Measurements from ENCODE around the gene TMEM238L.

The TMEM238L gene

GRCh38 chr17:10836966-10837590 lies 33.2 kb upstream of the TMEM238L start:
- no peaks in the 10 kb centered on the region for H3K36me3 ChIP-seq (replicated peaks; ENCODE audit: low read depth, low read length)
- no peaks in the 10 kb centered on the region for H3K27me3 ChIP-seq (ENCODE audit: low read depth, low read length)
- H3K4me1 ChIP-seq (ENCODE audit: low read length), result no peaks in the 10 kb centered on the region
- H2AFZ ChIP-seq (ENCODE audit: low read depth, low read length), result no peak overlapping the region
- no peaks in the 10 kb centered on the region for H3K79me2 ChIP-seq (ENCODE audit: low read length)
- TF ChIP-seq EZH2phosphoT487 (IDR thresholded peaks at IDR 0.05; ENCODE audit: low read depth) (no peak), CTCF (IDR thresholded peaks at IDR 0.05; ENCODE audit: low read depth, low read length) (no peak)
- H3K27ac ChIP-seq (ENCODE audit: low read length), result no peak overlapping the region
- H3K9me3 ChIP-seq (ENCODE audit: insufficient read depth, low read length), result no peaks in the 10 kb centered on the region
- H4K20me1 ChIP-seq (ENCODE audit: insufficient read depth, low read length), result no peaks in the 10 kb centered on the region
- no peak overlapping the region for H3K4me2 ChIP-seq (ENCODE audit: low read length)
- no peak overlapping the region for H3K4me3 ChIP-seq (ENCODE audit: low read length)
- no peak overlapping the region for H3K9ac ChIP-seq (ENCODE audit: low read length)

GRCh38 chr17:10836145-10836544 lies 32.2 kb upstream of the TMEM238L start:
- Histone ChIP-seq H3K4me2 (ENCODE audit: low read length) (no peak overlapping the region), H3K27me3 (ENCODE audit: low read depth, low read length) (no peaks in the 10 kb centered on the region), H3K79me2 (ENCODE audit: low read length) (no peaks in the 10 kb centered on the region), H3K36me3 (replicated peaks; ENCODE audit: low read depth, low read length) (no peaks in the 10 kb centered on the region), H3K9me3 (ENCODE audit: insufficient read depth, low read length) (no peaks in the 10 kb centered on the region), H3K9ac (ENCODE audit: low read length) (no peak overlapping the region), H4K20me1 (ENCODE audit: insufficient read depth, low read length) (no peaks in the 10 kb centered on the region), H2AFZ (ENCODE audit: low read depth, low read length) (no peak overlapping the region), H3K27ac (ENCODE audit: low read length) (no peak overlapping the region), H3K4me3 (ENCODE audit: low read length) (no peak overlapping the region), H3K4me1 (ENCODE audit: low read length) (no peaks in the 10 kb centered on the region)
- TF ChIP-seq CTCF (IDR thresholded peaks at IDR 0.05; ENCODE audit: low read depth, low read length), result no peak
- no peak for TF ChIP-seq EZH2phosphoT487 (IDR thresholded peaks at IDR 0.05; ENCODE audit: low read depth)

GRCh38 chr17:10831696-10832095 lies 27.8 kb upstream of the TMEM238L start:
- H3K79me2 ChIP-seq (ENCODE audit: low read length), result no peaks in the 10 kb centered on the region
- no peak overlapping the region for H3K27ac ChIP-seq (ENCODE audit: low read length)
- H3K9me3 ChIP-seq (ENCODE audit: insufficient read depth, low read length), result no peaks in the 10 kb centered on the region
- H3K27me3 ChIP-seq (ENCODE audit: low read depth, low read length), result no peaks in the 10 kb centered on the region
- TF ChIP-seq EZH2phosphoT487 (IDR thresholded peaks at IDR 0.05; ENCODE audit: low read depth) (no peak), CTCF (IDR thresholded peaks at IDR 0.05; ENCODE audit: low read depth, low read length) (no peak)
- H3K4me1 ChIP-seq (ENCODE audit: low read length), result no peaks in the 10 kb centered on the region
- H2AFZ ChIP-seq (ENCODE audit: low read depth, low read length), result no peak overlapping the region
- no peak overlapping the region for H3K9ac ChIP-seq (ENCODE audit: low read length)
- no peaks in the 10 kb centered on the region for H3K36me3 ChIP-seq (replicated peaks; ENCODE audit: low read depth, low read length)
- H4K20me1 ChIP-seq (ENCODE audit: insufficient read depth, low read length), result no peaks in the 10 kb centered on the region
- H3K4me3 ChIP-seq (ENCODE audit: low read length), result no peak overlapping the region
- H3K4me2 ChIP-seq (ENCODE audit: low read length), result no peak overlapping the region

- Histone ChIP-seq H4K20me1 (ENCODE audit: insufficient read depth, low read length) (no peaks in the 10 kb centered on the region), H2AFZ (ENCODE audit: low read depth, low read length) (no peak overlapping the region), H3K36me3 (replicated peaks; ENCODE audit: low read depth, low read length) (no peaks in the 10 kb centered on the region), H3K27me3 (ENCODE audit: low read depth, low read length) (no peaks in the 10 kb centered on the region), H3K4me2 (ENCODE audit: low read length) (no peak overlapping the region), H3K27ac (ENCODE audit: low read length) (no peak overlapping the region), H3K9me3 (ENCODE audit: insufficient read depth, low read length) (no peaks in the 10 kb centered on the region), H3K79me2 (ENCODE audit: low read length) (no peaks in the 10 kb centered on the region), H3K4me3 (ENCODE audit: low read length) (no peak overlapping the region), H3K9ac (ENCODE audit: low read length) (no peak overlapping the region), H3K4me1 (ENCODE audit: low read length) (no peaks in the 10 kb centered on the region)
- no peak for TF ChIP-seq EZH2phosphoT487 (IDR thresholded peaks at IDR 0.05; ENCODE audit: low read depth)
- no peak for TF ChIP-seq CTCF (IDR thresholded peaks at IDR 0.05; ENCODE audit: low read depth, low read length)
Measured at GRCh38 chr17:10827898-10828552, 24.1 kb upstream of the TMEM238L start.

Measured in OCI-LY3 (cell line).